IMR-90 (cell line): ENCODE measurements around the gene LRP1B. TPM values are rescaled to one million over a fixed set of nuclear protein-coding genes. Genes with fewer than 3 reads are reported as not detected.

Experiments used
- ATAC-seq: fragments of 200-7000 bp; cut with Tn5 transposase; 2 replicates; pipeline ENCODE4 v1.9.1; 2020; ENCODE audit warnings: low read depth, mild to moderate bottlenecking, moderate library complexity
- BruUV-seq: library from RNA; stranded (reverse); fragments of 400-500 nt; replicated peaks from 2 replicates; lab custom pipeline; 2021; lab: Mats Ljungman, UMichigan
- CTCF ChIA-PET: fragments of 300-600 bp; formaldehyde crosslinking; extraction: SDS; loops from one replicate; lab custom pipeline; 2021; ENCODE audit warnings: antibody characterized with exemption; lab: Yijun Ruan, JAX
- POLR2A ChIA-PET: fragments of 300-600 bp; sonication (Branson Sonifier 250); formaldehyde crosslinking; loops from one replicate; lab custom pipeline; 2022; ENCODE audit warnings: antibody characterized with exemption; ENCODE audit not compliant: unreplicated experiment; lab: Charles Lee
- DNase-seq: peaks from one replicate; pipeline ENCODE4 v3.0.0; 2013
- H2AFZ ChIP-seq: replicated peaks from 2 replicates; pipeline ENCODE3; 2013; ENCODE audit warnings: low read length, mild to moderate bottlenecking; ENCODE audit not compliant: poor library complexity
- H2AK5ac ChIP-seq: 2 replicates; pipeline ENCODE4 v1.6.1; 2013; ENCODE audit warnings: low read depth, low read length, inconsistent platforms
- H2AK9ac ChIP-seq: replicated peaks from 2 replicates; pipeline ENCODE3; 2013; ENCODE audit warnings: mild to moderate bottlenecking, low read depth, low read length, moderate library complexity; ENCODE audit not compliant: poor library complexity
- H2BK120ac ChIP-seq: 2 replicates; pipeline ENCODE4 v1.6.1; 2013; ENCODE audit warnings: low read depth, low read length, inconsistent platforms
- H2BK15ac ChIP-seq: 3 replicates; pipeline ENCODE4 v1.6.1; 2013; ENCODE audit warnings: low read depth, low read length, inconsistent platforms
- H2BK20ac ChIP-seq: 2 replicates; pipeline ENCODE4 v1.6.1; 2013; ENCODE audit warnings: low read depth, mild to moderate bottlenecking, inconsistent platforms, low read length, moderate library complexity
- H2BK5ac ChIP-seq: 2 replicates; pipeline ENCODE4 v1.6.1; 2013; ENCODE audit warnings: mild to moderate bottlenecking, low read depth, low read length, inconsistent platforms; ENCODE audit not compliant: poor library complexity, severe bottlenecking
- H3K14ac ChIP-seq: replicated peaks from 2 replicates; pipeline ENCODE4 v1.6.1; 2013; ENCODE audit warnings: low read depth, low read length, inconsistent platforms
- H3K18ac ChIP-seq: 2 replicates; pipeline ENCODE4 v1.6.1; 2013; ENCODE audit warnings: low read depth, low read length, control low read depth
- H3K23ac ChIP-seq: 2 replicates; pipeline ENCODE4 v1.6.1; 2013; ENCODE audit warnings: low read depth, low read length, inconsistent platforms
- H3K27ac ChIP-seq: 2 replicates; pipeline ENCODE4 v1.5.1; 2013; ENCODE audit warnings: mild to moderate bottlenecking, control low read depth, low read length; ENCODE audit not compliant: insufficient read depth
- H3K27me3 ChIP-seq: 2 replicates; pipeline ENCODE4 v1.6.1; 2013; ENCODE audit warnings: low read length; ENCODE audit not compliant: control insufficient read depth, insufficient read depth
- H3K36me3 ChIP-seq: 2 replicates; pipeline ENCODE4 v1.6.1; 2013; ENCODE audit warnings: low read length, mixed read lengths; ENCODE audit not compliant: control insufficient read depth, insufficient read depth
- H3K4ac ChIP-seq: 2 replicates; pipeline ENCODE4 v1.6.1; 2013; ENCODE audit warnings: low read depth, low read length, inconsistent platforms
- H3K4me1 ChIP-seq: 2 replicates; pipeline ENCODE4 v1.6.1; 2013; ENCODE audit warnings: low read length, mixed read lengths; ENCODE audit not compliant: control insufficient read depth, insufficient read depth
- H3K4me2 ChIP-seq: 2 replicates; pipeline ENCODE4 v1.6.1; 2013; ENCODE audit warnings: low read depth, mild to moderate bottlenecking, control low read depth, low read length, moderate library complexity
- H3K4me3 ChIP-seq: 2 replicates; pipeline ENCODE4 v1.5.1; 2013; ENCODE audit warnings: low read depth, mild to moderate bottlenecking, control low read depth, low read length, moderate library complexity; ENCODE audit not compliant: insufficient read depth
- H3K56ac ChIP-seq: 2 replicates; pipeline ENCODE4 v1.6.1; 2013; ENCODE audit warnings: low read length, inconsistent platforms; ENCODE audit not compliant: insufficient read depth; ENCODE audit errors: extremely low read depth
- H3K79me1 ChIP-seq, 2 experiments: 2 replicates each; pipeline ENCODE4 v1.6.1; 2013; ENCODE audit warnings: low read length in 2 of 2, inconsistent platforms in 1 of 2, low read depth in 1 of 2
- H3K9ac ChIP-seq: 2 replicates; pipeline ENCODE4 v1.6.1; 2013; ENCODE audit warnings: low read depth, low read length, control low read depth
- H3K9me1 ChIP-seq: 2 replicates; pipeline ENCODE4 v1.6.1; 2013; ENCODE audit warnings: low read length, inconsistent platforms; ENCODE audit not compliant: insufficient read depth
- H3K9me3 ChIP-seq: 2 replicates; pipeline ENCODE4 v1.6.1; 2013; ENCODE audit warnings: low read length; ENCODE audit not compliant: control insufficient read depth, insufficient read depth
- H4K20me1 ChIP-seq: 2 replicates; pipeline ENCODE4 v1.6.1; 2013; ENCODE audit warnings: low read length, inconsistent platforms; ENCODE audit not compliant: insufficient read depth
- H4K5ac ChIP-seq: 2 replicates; pipeline ENCODE4 v1.6.1; 2013; ENCODE audit warnings: mild to moderate bottlenecking, low read depth, low read length, control low read depth
- H4K8ac ChIP-seq, 2 experiments: 2 replicates each; pipeline ENCODE4 v1.6.1; 2013; ENCODE audit warnings: low read depth in 2 of 2, low read length in 2 of 2, control low read depth in 1 of 2, inconsistent platforms in 1 of 2
- H4K91ac ChIP-seq: 2 replicates; pipeline ENCODE4 v1.6.1; 2013; ENCODE audit warnings: low read depth, low read length, inconsistent platforms; ENCODE audit not compliant: insufficient read depth
- BHLHE40 ChIP-seq: fragments of 150-350 bp; IDR thresholded peaks from 2 replicates; pipeline ENCODE4 v1.6.1; 2016; ENCODE audit warnings: mild to moderate bottlenecking, low read depth, low read length
- CHD1 ChIP-seq: IDR thresholded peaks from 2 replicates; pipeline ENCODE4 v1.6.1; 2012; ENCODE audit warnings: low read depth, low read length, improper control_type of control experiment
- MAFK ChIP-seq: IDR thresholded peaks from 2 replicates; pipeline ENCODE4 v1.6.1; 2012; ENCODE audit warnings: low read depth, low read length, improper control_type of control experiment
- MAZ ChIP-seq: IDR thresholded peaks from 2 replicates; pipeline ENCODE4 v1.6.1; 2012; ENCODE audit warnings: low read depth, mild to moderate bottlenecking, low read length, improper control_type of control experiment, moderate library complexity, borderline replicate concordance
- MXI1 ChIP-seq: IDR thresholded peaks from 2 replicates; pipeline ENCODE4 v1.6.1; 2012; ENCODE audit warnings: low read depth, mild to moderate bottlenecking, low read length, moderate library complexity, borderline replicate concordance
- NFE2L2 ChIP-seq: fragments of 150-350 bp; IDR thresholded peaks from 2 replicates; pipeline ENCODE4 v1.6.1; 2016; ENCODE audit warnings: low read depth, mild to moderate bottlenecking, low read length
- RCOR1 ChIP-seq: IDR thresholded peaks from 2 replicates; pipeline ENCODE4 v1.6.1; 2012; ENCODE audit warnings: mild to moderate bottlenecking, low read length, improper control_type of control experiment; ENCODE audit not compliant: insufficient replicate concordance
- RFX5 ChIP-seq: IDR thresholded peaks from 2 replicates; pipeline ENCODE4 v1.8.0; 2012; ENCODE audit warnings: low read depth, mild to moderate bottlenecking, low read length, moderate library complexity
- SMC3 ChIP-seq: fragments of 150-350 bp; IDR thresholded peaks from 2 replicates; pipeline ENCODE4 v1.6.1; 2016; ENCODE audit warnings: low read depth, mild to moderate bottlenecking, antibody characterized with exemption, low read length, moderate library complexity
- WGBS, 2 experiments: methylation state at CpG; one replicate each; pipeline versions ENCODE4 v1.1.5 to v1.1.7; 2013; ENCODE audit warnings: missing lambda C conversion rate in 2 of 2; ENCODE audit not compliant: insufficient read length in 1 of 2; ENCODE audit errors: extremely low coverage in 2 of 2; 5-methylcytosine and 5-hydroxymethylcytosine counted together
- dilution Hi-C: fragments of 300-500 bp; cut with HindIII; formaldehyde crosslinking; loops from one replicate; pipeline ENCODE4 v1.14.3; 2018; ENCODE audit warnings: low sequenced_read_pairs; ENCODE audit not compliant: unreplicated experiment
- in situ Hi-C: fragments of 300-500 bp; cut with MboI; formaldehyde crosslinking; loops from 3 replicates; pipeline ENCODE4 v1.14.3; 2019; ENCODE audit warnings: low sequenced_read_pairs, inconsistent platforms, mixed read lengths
- intact Hi-C: fragments of 100-400 bp; cut with micrococcal nuclease; formaldehyde crosslinking; loops from 2 replicates; pipeline ENCODE4 v1.10.0; 2022
- polyA plus RNA-seq, 3 experiments: library from polyadenylated mRNA; depleted of rRNA; stranded (reverse); fragments of >200 nt; gene quantifications; 2 replicates each; pipeline ENCODE4 v1.2.3, GENCODE V29; 2012; ENCODE audit warnings: low replicate concordance in 1 of 3
- total RNA-seq: library from RNA; depleted of rRNA; stranded (reverse); fragments of >200 nt; gene quantifications from 2 replicates; pipeline ENCODE4 v1.2.3, GENCODE V29; 2012
- TF ChIP-seq, protein P1 (sequence below): fragments of 150-350 bp; IDR thresholded peaks from 2 replicates; pipeline ENCODE4 v1.6.1; 2016; ENCODE audit warnings: low read depth, mild to moderate bottlenecking, low read length, moderate library complexity, borderline replicate concordance
- TF ChIP-seq, protein P2 (sequence below): conservative IDR thresholded peaks from 2 replicates; pipeline ENCODE4 v1.5.1; 2012; ENCODE audit warnings: mild to moderate bottlenecking, low read depth, low read length, improper control_type of control experiment
- TF ChIP-seq, protein P3 (sequence below): fragments of 150-350 bp; IDR thresholded peaks from 2 replicates; pipeline ENCODE4 v1.6.1; 2017; ENCODE audit warnings: mild to moderate bottlenecking, antibody characterized with exemption, low read length, low read depth

Gene LRP1B
- total and polyA plus RNA-seq, 2 of the 4 experiments (the other 2 are of a cell fraction) = under 0.01 to 0.02 TPM

DNA sequence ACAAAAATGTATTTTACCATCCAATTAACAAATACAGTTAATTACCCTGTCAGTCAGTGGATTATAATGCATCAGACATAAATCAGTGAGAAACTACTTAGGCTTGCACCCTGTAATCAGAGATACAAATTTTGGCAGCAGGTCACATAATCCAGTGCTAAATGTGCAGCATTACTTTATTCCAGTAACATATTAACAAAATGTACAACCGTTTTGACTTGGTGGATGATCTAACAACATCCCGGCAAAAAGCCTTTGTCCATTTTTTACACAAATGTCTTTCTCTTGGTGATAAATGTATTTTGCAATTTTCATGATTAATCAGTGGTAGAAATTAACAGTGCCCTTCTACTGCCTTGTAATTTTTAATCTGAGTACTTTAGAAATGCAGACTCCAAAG is 162.8 kb downstream of the LRP1B start:
- no peaks in the 10 kb centered on the region for H3K9me3 ChIP-seq
- H3K79me1 ChIP-seq = no peaks in the 10 kb centered on the region
- H4K5ac ChIP-seq = no peak overlapping the region
- no peak overlapping the region for H2AFZ ChIP-seq
- no peak overlapping the region for H3K27ac ChIP-seq
- no peak overlapping the region for H2AK9ac ChIP-seq
- ChIA-PET CTCF (no interaction called here), POLR2A (no interaction called here)
- H4K8ac ChIP-seq = no peak overlapping the region
- DNase-seq = no peak
- H3K23ac ChIP-seq = no peak overlapping the region
- no peaks in the 10 kb centered on the region for H4K20me1 ChIP-seq
- no peaks in the 10 kb centered on the region for H3K9me1 ChIP-seq
- no peaks in the 10 kb centered on the region for H3K4me1 ChIP-seq
- TF ChIP-seq, protein P1, sequence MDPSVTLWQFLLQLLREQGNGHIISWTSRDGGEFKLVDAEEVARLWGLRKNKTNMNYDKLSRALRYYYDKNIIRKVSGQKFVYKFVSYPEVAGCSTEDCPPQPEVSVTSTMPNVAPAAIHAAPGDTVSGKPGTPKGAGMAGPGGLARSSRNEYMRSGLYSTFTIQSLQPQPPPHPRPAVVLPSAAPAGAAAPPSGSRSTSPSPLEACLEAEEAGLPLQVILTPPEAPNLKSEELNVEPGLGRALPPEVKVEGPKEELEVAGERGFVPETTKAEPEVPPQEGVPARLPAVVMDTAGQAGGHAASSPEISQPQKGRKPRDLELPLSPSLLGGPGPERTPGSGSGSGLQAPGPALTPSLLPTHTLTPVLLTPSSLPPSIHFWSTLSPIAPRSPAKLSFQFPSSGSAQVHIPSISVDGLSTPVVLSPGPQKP = no peak
- TF ChIP-seq, protein P2, sequence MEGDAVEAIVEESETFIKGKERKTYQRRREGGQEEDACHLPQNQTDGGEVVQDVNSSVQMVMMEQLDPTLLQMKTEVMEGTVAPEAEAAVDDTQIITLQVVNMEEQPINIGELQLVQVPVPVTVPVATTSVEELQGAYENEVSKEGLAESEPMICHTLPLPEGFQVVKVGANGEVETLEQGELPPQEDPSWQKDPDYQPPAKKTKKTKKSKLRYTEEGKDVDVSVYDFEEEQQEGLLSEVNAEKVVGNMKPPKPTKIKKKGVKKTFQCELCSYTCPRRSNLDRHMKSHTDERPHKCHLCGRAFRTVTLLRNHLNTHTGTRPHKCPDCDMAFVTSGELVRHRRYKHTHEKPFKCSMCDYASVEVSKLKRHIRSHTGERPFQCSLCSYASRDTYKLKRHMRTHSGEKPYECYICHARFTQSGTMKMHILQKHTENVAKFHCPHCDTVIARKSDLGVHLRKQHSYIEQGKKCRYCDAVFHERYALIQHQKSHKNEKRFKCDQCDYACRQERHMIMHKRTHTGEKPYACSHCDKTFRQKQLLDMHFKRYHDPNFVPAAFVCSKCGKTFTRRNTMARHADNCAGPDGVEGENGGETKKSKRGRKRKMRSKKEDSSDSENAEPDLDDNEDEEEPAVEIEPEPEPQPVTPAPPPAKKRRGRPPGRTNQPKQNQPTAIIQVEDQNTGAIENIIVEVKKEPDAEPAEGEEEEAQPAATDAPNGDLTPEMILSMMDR = no peak
- TF ChIP-seq MAZ (no peak), CHD1 (no peak), BHLHE40 (no peak), RFX5 (no peak), RCOR1 (no peak), NFE2L2 (no peak), MAFK (no peak), SMC3 (no peak), MXI1 (no peak)
- TF ChIP-seq, protein P3, sequence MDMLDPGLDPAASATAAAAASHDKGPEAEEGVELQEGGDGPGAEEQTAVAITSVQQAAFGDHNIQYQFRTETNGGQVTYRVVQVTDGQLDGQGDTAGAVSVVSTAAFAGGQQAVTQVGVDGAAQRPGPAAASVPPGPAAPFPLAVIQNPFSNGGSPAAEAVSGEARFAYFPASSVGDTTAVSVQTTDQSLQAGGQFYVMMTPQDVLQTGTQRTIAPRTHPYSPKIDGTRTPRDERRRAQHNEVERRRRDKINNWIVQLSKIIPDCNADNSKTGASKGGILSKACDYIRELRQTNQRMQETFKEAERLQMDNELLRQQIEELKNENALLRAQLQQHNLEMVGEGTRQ = no peak
- no TSS peak for BruUV-seq
- H2AK5ac ChIP-seq = no peak overlapping the region
- H2BK20ac ChIP-seq = no peak overlapping the region
- no peak overlapping the region for H3K4ac ChIP-seq
- no peak overlapping the region for H3K9ac ChIP-seq
- no peak overlapping the region for H3K18ac ChIP-seq
- dilution Hi-C loops = no loop called here
- H3K4me3 ChIP-seq = no peak overlapping the region
- H3K14ac ChIP-seq = no peak overlapping the region
- H2BK15ac ChIP-seq = no peak overlapping the region
- H2BK5ac ChIP-seq = no peak overlapping the region
- H2BK120ac ChIP-seq = no peak overlapping the region
- no peak overlapping the region for H3K56ac ChIP-seq
- intact Hi-C loops = no loop called here
- no peak for ATAC-seq
- H3K27me3 ChIP-seq = no peaks in the 10 kb centered on the region
- no peak overlapping the region for H3K4me2 ChIP-seq
- H3K36me3 ChIP-seq = no peaks in the 10 kb centered on the region
- no peak overlapping the region for H4K91ac ChIP-seq
- in situ Hi-C loops = no loop called here
- no CpG with 5 or more reads among the region's 2 CpGs for WGBS, 2 experiments
